OCI-M2 (cell line): Measurements from ENCODE around the gene MAB21L4.

ENCODE experiments used
- DNase-seq: peaks from one replicate; lab custom pipeline; 2025; ENCODE audit not compliant: unreplicated experiment; lab: John Stamatoyannopoulos, UW

MAB21L4 gene

GRCh38 chr2:240895656-240896388 lies at the start of gene MAB21L4:
Gene MAB21L4 (minus strand): TSS chr2:240896156. CDS start chr2:240895997, 159 bp downstream.
- no peak for DNase-seq

- DNase-seq: no peak
Measured at GRCh38 chr2:240936106-240936505, 40.1 kb upstream of the MAB21L4 start.

- DNase-seq: no peak
Measured at GRCh38 chr2:240935103-240935876, 39.3 kb upstream of the MAB21L4 start.

GRCh38 chr2:240934701-240935102 lies 38.7 kb upstream of the MAB21L4 start:
- no peak for DNase-seq

- no peak for DNase-seq
Measured at GRCh38 chr2:240933966-240934700, 38.2 kb upstream of the MAB21L4 start.

GRCh38 chr2:240933048-240933965 lies 37.4 kb upstream of the MAB21L4 start:
- no peak for DNase-seq

- no peak for DNase-seq
Measured at GRCh38 chr2:240932724-240933047, 36.7 kb upstream of the MAB21L4 start.

GRCh38 chr2:240932001-240932723 lies 36.2 kb upstream of the MAB21L4 start:
- no peak for DNase-seq

GRCh38 chr2:240931319-240931949 lies 35.5 kb upstream of the MAB21L4 start:
- DNase-seq: no peak

GRCh38 chr2:240930631-240931318 lies 34.8 kb upstream of the MAB21L4 start:
- DNase-seq: no peak

GRCh38 chr2:240930096-240930630 lies 34.2 kb upstream of the MAB21L4 start:
- no peak for DNase-seq

- no peak for DNase-seq
Measured at GRCh38 chr2:240929364-240930095, 33.6 kb upstream of the MAB21L4 start.

GRCh38 chr2:240928476-240929363 lies 32.8 kb upstream of the MAB21L4 start:
- no peak for DNase-seq

- no peak for DNase-seq
Measured at GRCh38 chr2:240927390-240927781, 31.4 kb upstream of the MAB21L4 start.

- no peak for DNase-seq
Measured at GRCh38 chr2:240926516-240927389, 30.8 kb upstream of the MAB21L4 start.
